Vagina (tissue), 2 donors: Measurements from ENCODE around the gene SHMT1. TPM values are rescaled to one million over a fixed set of nuclear protein-coding genes. Genes with fewer than 3 reads are reported as not detected.
"Not testable (repeated sequence)": the region's sequence is repeated elsewhere in the genome, so short reads cannot be mapped to it uniquely, and the experiment has no call there.

Experiments used
- DNase-seq, 2 donors: peaks; one replicate each; pipeline ENCODE4 v3.0.0-alpha.2; 2017; ENCODE audit errors: extremely low spot score in 2 of 2
- H3K27ac ChIP-seq: fragments of 200-600 bp; sonication (generic); one replicate; pipeline ENCODE4 v1.5.1; 2019
- H3K27me3 ChIP-seq: fragments of 200-600 bp; sonication (generic); one replicate; pipeline ENCODE4 v1.5.1; 2019
- H3K36me3 ChIP-seq, 2 donors: fragments of 200-600 bp; sonication (generic); one replicate each; pipeline ENCODE4 v1.5.1; 2017 to 2019
- H3K4me1 ChIP-seq: fragments of 200-600 bp; sonication (generic); one replicate; pipeline ENCODE4 v1.5.1; 2019
- H3K4me3 ChIP-seq, 2 donors: fragments of 200-600 bp; sonication (generic); 1 replicate in 1 of 2; 2 replicates in 1 of 2; pipeline ENCODE4 v1.5.1; 2016 to 2019
- H3K9me3 ChIP-seq: fragments of 200-600 bp; sonication (generic); one replicate; pipeline ENCODE4 v1.5.1; 2019
- CTCF ChIP-seq, 3 experiments: fragments of 450-650 bp in 2 of 3; fragments of 200-600 bp in 1 of 3; sonication (generic) in 1 of 3; IDR thresholded peaks; one replicate each; pipeline ENCODE4 v1.5.1; 2017 to 2019; ENCODE audit warnings: antibody characterized with exemption in 3 of 3, mild to moderate bottlenecking in 2 of 3, moderate library complexity in 2 of 3
- POLR2A ChIP-seq, 2 donors: fragments of 450-650 bp; IDR thresholded peaks; one replicate each; pipeline ENCODE4 v1.6.1; 2017; ENCODE audit warnings: antibody characterized with exemption in 2 of 2, mild to moderate bottlenecking in 2 of 2, moderate library complexity in 2 of 2
- POLR2AphosphoS5 ChIP-seq, 2 donors: sonication (generic); formaldehyde crosslinking; IDR thresholded peaks; one replicate each; pipeline ENCODE4 v1.9.0; 2017; ENCODE audit warnings: antibody characterized with exemption in 2 of 2, mild to moderate bottlenecking in 2 of 2, low read depth in 1 of 2; ENCODE audit not compliant: insufficient read depth in 1 of 2
- intact Hi-C: fragments of 100-400 bp; cut with DNase I; formaldehyde crosslinking; loops from one replicate; pipeline ENCODE4 v1.15.1; 2023
- total RNA-seq: library from RNA; depleted of rRNA; stranded (reverse); fragments of >200 nt; gene quantifications from one replicate; pipeline ENCODE4 v1.2.3, GENCODE V29; 2016

The SHMT1 gene
- total RNA-seq, 1 donor from 2014 or later = 31.4 TPM

- Histone ChIP-seq H3K27ac (no peak overlapping the region), H3K4me3 (no peak overlapping the region)
- TF ChIP-seq POLR2A (IDR thresholded peaks at IDR 0.05) = no peak
- no peak for TF ChIP-seq CTCF (IDR thresholded peaks at IDR 0.05)
- no peak for TF ChIP-seq POLR2AphosphoS5 (IDR thresholded peaks at IDR 0.05; ENCODE audit: insufficient read depth in 1 of 2, low read depth in 1 of 2)
Observed at GRCh38 chr17:18374216-18374615, 10.9 kb upstream of the SHMT1 start.

GRCh38 chr17:18373181-18373580, 9.8 kb upstream of the SHMT1 start:
- H3K27ac ChIP-seq, H3K27me3 ChIP-seq, H3K4me3 ChIP-seq, H3K36me3 ChIP-seq, intact Hi-C loops, DNase-seq, H3K9me3 ChIP-seq: not testable (repeated sequence)
- H3K4me1 ChIP-seq = peaks cover 11% of the 10 kb centered on the region

More at GRCh38 chr17:18374216-18374615, 10.9 kb upstream of the SHMT1 start:
- H3K36me3 ChIP-seq = no peaks in the 10 kb centered on the region
- DNase-seq = no peak
- no peaks in the 10 kb centered on the region for H3K27me3 ChIP-seq
- H3K4me1 ChIP-seq = peaks cover 11% of the 10 kb centered on the region
- intact Hi-C loops = no loop called here
- H3K9me3 ChIP-seq = no peaks in the 10 kb centered on the region

GRCh38 chr17:18371455-18371854, 8.1 kb upstream of the SHMT1 start:
- DNase-seq = no peak
- Histone ChIP-seq H3K4me3 (no peak overlapping the region), H3K27me3 (no peaks in the 10 kb centered on the region), H3K27ac (no peak overlapping the region), H3K9me3 (no peaks in the 10 kb centered on the region), H3K4me1 (peaks cover 4% of the 10 kb centered on the region), H3K36me3 (no peaks in the 10 kb centered on the region)
- intact Hi-C loops = no loop called here
- TF ChIP-seq POLR2A (IDR thresholded peaks at IDR 0.05) (no peak), CTCF (IDR thresholded peaks at IDR 0.05) (no peak), POLR2AphosphoS5 (IDR thresholded peaks at IDR 0.05; ENCODE audit: insufficient read depth in 1 of 2, low read depth in 1 of 2) (no peak)

GRCh38 chr17:18370761-18371160, 7.4 kb upstream of the SHMT1 start:
- no peaks in the 10 kb centered on the region for H3K36me3 ChIP-seq
- intact Hi-C loops = no loop called here
- no peaks in the 10 kb centered on the region for H3K27me3 ChIP-seq
- H3K9me3 ChIP-seq = no peaks in the 10 kb centered on the region
- no peak for TF ChIP-seq CTCF (IDR thresholded peaks at IDR 0.05)
- TF ChIP-seq POLR2A (IDR thresholded peaks at IDR 0.05) = no peak
- TF ChIP-seq POLR2AphosphoS5 (IDR thresholded peaks at IDR 0.05; ENCODE audit: insufficient read depth in 1 of 2, low read depth in 1 of 2) = no peak
- no peak overlapping the region for H3K27ac ChIP-seq
- H3K4me3 ChIP-seq = no peak overlapping the region
- H3K4me1 ChIP-seq = no peaks in the 10 kb centered on the region
- DNase-seq = no peak

DNA sequence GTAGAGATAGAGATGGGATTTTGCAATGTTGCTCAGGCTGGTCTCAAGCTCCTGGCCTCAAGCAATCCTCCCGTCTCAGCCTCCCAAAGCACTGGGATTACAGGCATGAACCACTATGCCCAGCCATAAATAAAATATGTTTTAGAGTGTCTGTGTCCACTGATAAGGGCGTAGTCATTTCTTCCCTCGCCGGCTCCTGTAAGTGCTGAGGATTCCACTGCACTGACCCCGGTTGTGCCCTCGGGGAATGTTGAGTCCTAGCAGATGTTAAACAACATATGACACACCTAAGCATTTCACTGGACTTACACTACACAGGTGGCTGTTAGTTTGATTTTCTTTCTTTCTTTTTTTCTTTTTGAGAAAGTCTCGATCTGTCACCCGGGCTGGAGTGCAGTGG, 5.6 kb upstream of the SHMT1 start:
- H3K36me3 ChIP-seq = no peaks in the 10 kb centered on the region
- no peak for TF ChIP-seq CTCF (IDR thresholded peaks at IDR 0.05)
- TF ChIP-seq POLR2AphosphoS5 (IDR thresholded peaks at IDR 0.05; ENCODE audit: insufficient read depth in 1 of 2, low read depth in 1 of 2) = no peak
- no peak for TF ChIP-seq POLR2A (IDR thresholded peaks at IDR 0.05)
- intact Hi-C loops = no loop called here
- no peaks in the 10 kb centered on the region for H3K27me3 ChIP-seq
- peaks cover 1% of the 10 kb centered on the region for H3K4me1 ChIP-seq
- no peaks in the 10 kb centered on the region for H3K9me3 ChIP-seq
- H3K4me3 ChIP-seq = no peak overlapping the region
- H3K27ac ChIP-seq = no peak overlapping the region
- DNase-seq = no peak

DNA sequence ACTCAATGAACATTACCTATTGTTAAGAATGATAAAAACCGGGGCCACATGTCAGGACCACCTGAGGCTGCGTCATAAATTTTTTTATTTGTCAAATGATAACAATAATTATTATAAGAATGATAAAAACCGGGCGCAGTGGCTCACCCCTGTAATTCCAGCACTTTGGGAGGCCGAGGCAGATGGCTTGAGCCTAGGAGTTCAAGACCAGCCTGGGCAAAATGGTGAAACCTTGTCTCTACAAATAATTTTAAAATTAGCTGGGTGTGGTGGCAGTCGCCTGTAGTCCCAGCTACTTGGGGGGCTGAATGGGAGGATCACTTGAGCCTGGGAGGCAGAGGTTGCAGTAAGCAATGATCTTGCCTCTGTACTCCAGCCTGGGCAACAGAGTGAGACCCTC, 816 bp upstream of the SHMT1 start:
- no peaks in the 10 kb centered on the region for H3K27me3 ChIP-seq
- peaks cover 22% of the 10 kb centered on the region for H3K4me1 ChIP-seq
- H3K4me3 ChIP-seq = no peak overlapping the region
- no peaks in the 10 kb centered on the region for H3K9me3 ChIP-seq
- TF ChIP-seq CTCF (IDR thresholded peaks at IDR 0.05) (no peak), POLR2A (IDR thresholded peaks at IDR 0.05) (no peak), POLR2AphosphoS5 (IDR thresholded peaks at IDR 0.05; ENCODE audit: insufficient read depth in 1 of 2, low read depth in 1 of 2) (no peak)
- no peak for DNase-seq
- intact Hi-C loops = no loop called here
- H3K27ac ChIP-seq = no peak overlapping the region
- H3K36me3 ChIP-seq = peaks cover 0 to 7% of the 10 kb centered on the region in 2 donors
